ENCODE data around the gene CDY2B. TPM values are rescaled to one million over a fixed set of nuclear protein-coding genes. Genes with fewer than 3 reads are reported as not detected.
"Not testable (repeated sequence)": the region's sequence is repeated elsewhere in the genome, so short reads cannot be mapped to it uniquely, and the experiment has no call there.

The CDY2B gene, protein sequence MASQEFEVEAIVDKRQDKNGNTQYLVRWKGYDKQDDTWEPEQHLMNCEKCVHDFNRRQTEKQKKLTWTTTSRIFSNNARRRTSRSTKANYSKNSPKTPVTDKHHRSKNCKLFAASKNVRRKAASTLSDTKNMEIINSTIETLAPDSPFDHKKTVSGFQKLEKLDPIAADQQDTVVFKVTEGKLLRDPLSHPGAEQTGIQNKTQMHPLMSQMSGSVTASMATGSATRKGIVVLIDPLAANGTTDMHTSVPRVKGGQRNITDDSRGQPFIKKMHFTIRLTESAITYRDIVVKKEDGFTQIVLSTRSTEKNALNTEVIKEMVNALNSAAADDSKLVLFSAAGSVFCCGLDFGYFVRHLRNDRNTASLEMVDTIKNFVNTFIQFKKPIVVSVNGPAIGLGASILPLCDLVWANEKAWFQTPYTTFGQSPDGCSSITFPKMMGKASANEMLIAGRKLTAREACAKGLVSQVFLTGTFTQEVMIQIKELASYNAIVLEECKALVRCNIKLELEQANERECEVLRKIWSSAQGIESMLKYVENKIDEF
- not detected for polyA plus RNA-seq

DNA sequence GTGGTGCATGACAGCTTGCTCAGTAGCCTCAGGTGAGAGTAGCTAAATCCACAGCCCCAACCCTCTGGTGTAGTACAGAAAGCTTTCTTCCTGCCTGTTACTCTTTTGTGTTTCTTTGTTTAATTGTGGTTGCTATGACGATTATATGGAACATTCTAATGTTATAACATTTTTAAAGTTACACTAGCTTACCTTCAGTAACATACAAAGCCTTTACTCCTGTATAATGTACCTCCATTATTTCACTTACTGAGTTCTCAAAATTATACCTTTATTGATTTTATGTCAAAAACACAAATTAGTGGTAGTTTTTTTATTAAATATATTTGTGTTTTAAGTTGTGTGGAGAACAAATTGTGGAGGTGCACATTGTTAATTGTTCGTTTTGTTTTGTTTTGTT lies at the start of gene CDY2B:
Gene CDY2B, minus strand, starts transcription at position 101 of the 400 bp plus-strand sequence. CDS start 328 bp downstream, outside the sequence.
- not testable (repeated sequence) for H3K4me1 Mint-ChIP-seq, H3K27me3 Mint-ChIP-seq, H3K4me3 Mint-ChIP-seq, H3K36me3 Mint-ChIP-seq, H3K9me3 Mint-ChIP-seq, H3K27ac Mint-ChIP-seq

DNA sequence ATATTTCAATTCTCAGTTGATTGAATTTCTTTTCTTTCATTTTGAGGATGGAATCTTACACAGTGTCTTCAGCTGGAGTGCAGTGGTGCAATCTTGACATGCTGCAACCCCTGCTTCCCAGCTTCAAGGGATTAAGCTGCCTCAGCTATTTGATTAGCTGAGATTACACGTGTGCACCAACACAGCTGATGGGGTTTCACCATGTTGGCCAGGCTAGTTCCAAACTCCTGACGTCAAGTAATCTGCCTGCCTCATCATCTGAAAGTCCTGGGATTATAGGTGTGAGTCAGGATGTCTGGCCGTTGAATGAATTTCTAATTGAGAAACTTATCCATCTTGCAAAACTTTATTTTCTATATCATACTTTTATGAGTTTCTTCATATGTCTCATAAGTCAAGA lies 28.0 kb upstream of the CDY2B start:
- not testable (repeated sequence) for H3K36me3 Mint-ChIP-seq, H3K4me1 Mint-ChIP-seq, H3K9me3 Mint-ChIP-seq, H3K27ac Mint-ChIP-seq, H3K27me3 Mint-ChIP-seq, H3K4me3 Mint-ChIP-seq

DNA sequence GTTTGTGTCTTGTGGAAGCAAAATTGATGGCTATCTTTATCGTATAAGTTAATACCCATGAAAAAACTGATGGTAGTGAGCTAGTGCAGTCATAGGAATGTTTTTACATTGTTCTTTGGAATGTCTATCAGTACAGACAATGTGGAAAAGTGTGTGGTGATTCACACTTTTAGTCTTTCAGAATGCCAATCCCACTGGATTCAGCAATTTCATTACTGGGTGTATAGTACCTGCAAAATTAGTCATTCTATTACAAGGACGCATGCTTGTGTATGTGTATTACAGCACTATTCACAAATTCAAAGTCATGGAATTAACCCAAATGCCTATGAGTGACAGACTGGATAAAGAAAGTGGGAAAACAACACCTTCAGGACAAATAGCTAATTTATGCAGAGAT lies 27.3 kb upstream of the CDY2B start:
- H3K36me3 Mint-ChIP-seq, H3K4me3 Mint-ChIP-seq, H3K27me3 Mint-ChIP-seq: not testable (repeated sequence)

DNA sequence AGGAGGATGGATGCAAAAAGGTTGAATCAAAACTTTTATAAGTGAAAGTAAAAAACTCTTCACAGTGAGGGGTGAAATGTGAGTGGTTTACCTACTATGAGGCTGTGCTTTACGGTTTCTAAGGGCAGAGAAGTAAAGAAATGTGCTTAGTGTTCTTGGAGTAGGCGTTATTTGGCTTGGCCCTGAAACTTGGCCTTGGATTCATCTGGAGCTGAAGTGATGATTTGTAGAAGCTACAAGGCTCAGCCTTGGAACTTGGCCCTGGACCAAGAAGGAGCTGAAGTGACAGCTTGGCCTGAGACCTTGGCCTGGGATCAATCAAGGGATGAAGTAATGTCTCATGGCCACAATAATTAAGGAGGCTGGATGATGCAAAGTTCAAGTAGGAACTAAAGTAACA lies 1.7 kb upstream of the CDY2B start:
- not testable (repeated sequence) for H3K9me3 Mint-ChIP-seq, H3K4me1 Mint-ChIP-seq, H3K27ac Mint-ChIP-seq, H3K4me3 Mint-ChIP-seq, H3K27me3 Mint-ChIP-seq, H3K36me3 Mint-ChIP-seq

More for the DNA sequence above, 27.3 kb upstream of the CDY2B start:
- not testable (repeated sequence) for H3K27ac Mint-ChIP-seq, H3K9me3 Mint-ChIP-seq, H3K4me1 Mint-ChIP-seq

DNA sequence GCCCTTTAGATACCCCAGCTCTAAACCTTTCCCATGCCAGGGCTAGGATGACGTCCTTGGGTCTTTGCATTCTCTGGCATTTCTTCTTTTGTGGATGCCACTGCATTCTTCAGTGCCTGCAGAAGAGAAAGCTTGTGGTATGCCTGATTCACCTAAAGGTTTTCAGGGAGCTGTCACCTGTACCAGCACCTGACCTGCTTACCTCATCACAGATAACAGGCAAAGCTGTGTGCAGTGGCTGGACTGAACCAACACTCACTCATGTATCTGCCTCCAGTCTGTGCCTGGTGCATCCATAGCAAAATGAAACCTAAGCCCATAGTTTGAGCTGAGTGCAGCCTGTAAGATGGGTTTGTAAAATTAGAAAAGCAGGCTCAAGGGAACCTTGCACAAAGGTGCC lies 3.3 kb downstream of the CDY2B start:
- not testable (repeated sequence) for H3K9me3 Mint-ChIP-seq, H3K36me3 Mint-ChIP-seq, H3K4me3 Mint-ChIP-seq, H3K27ac Mint-ChIP-seq, H3K27me3 Mint-ChIP-seq, H3K4me1 Mint-ChIP-seq

DNA sequence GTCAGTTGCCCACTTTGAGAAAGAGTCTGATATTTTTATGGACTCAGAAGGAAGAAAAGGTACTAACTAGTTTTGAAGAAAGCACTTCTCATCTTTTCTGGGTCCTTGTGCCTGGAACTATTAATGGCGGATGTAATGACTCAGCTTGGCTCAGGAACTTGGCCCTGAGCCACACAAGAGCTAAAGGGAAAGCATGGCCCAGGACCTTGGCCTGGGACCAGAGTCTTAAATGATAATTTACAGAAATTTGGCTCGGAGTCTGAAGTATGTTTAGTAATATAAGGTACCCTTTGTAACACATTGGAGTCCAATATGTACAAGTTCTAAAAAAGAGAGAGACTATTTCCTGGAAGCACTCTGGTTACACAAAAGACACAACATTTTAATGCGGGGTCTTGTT lies 4.6 kb downstream of the CDY2B start:
- not testable (repeated sequence) for H3K4me1 Mint-ChIP-seq

DNA sequence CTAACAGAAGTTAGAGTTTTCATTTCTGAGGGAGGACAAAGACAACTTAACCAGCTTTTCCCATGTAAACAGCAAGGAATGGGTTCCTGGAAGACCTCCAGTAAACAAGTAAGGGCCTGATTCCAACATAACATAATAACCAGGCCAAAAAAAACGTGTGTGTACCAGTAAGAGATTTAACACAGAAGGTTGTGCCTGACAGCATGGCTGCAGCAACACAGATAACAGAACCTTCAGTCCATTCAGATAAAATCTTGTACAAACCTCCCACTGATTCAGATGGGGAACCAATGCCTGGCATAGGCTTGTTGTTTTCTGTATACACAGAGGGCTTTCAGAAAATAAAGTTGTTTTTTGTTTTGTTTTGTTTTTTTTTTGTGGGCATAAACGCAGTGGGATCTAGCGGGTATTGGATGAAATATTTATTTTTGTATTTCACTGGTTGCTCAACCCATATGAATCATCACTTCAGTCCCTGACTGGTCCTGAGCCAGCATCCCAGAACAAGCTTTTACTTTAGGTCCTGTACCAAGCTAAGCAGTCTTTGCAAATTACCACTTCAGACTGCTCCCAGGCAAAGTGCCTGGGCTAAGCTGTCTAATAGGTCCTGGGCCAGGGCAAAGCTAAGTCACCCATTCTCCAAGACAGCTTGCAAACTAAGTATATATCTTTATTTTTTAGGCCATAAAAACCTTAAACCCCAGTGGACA lies 8.7 kb downstream of the CDY2B start:
- not testable (repeated sequence) for H3K4me1 Mint-ChIP-seq, H3K27ac Mint-ChIP-seq, H3K36me3 Mint-ChIP-seq, H3K4me3 Mint-ChIP-seq, H3K9me3 Mint-ChIP-seq, H3K27me3 Mint-ChIP-seq

More for the DNA sequence above, 4.6 kb downstream of the CDY2B start:
- not testable (repeated sequence) for H3K27ac Mint-ChIP-seq, H3K9me3 Mint-ChIP-seq, H3K36me3 Mint-ChIP-seq, H3K4me3 Mint-ChIP-seq, H3K27me3 Mint-ChIP-seq

DNA sequence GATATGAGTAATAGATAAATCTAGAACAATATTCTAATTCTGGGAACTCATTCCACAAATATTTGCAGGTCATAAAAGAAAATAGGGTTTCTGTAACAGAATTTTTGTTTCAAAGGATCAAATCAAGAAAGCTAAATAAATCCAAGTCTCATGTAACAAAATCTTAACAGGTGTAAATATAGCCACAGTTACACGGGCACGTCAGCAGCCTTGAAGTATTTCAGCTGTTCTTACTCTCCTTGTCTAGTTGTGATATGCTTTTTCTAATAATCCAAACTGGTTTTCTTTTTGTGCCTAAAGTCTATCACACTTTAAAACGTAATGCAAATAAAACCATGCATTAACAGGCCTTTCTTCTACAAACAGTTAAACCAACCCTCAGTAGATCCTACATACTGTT lies 9.3 kb downstream of the CDY2B start:
- H3K4me1 Mint-ChIP-seq, H3K9me3 Mint-ChIP-seq, H3K36me3 Mint-ChIP-seq, H3K27me3 Mint-ChIP-seq, H3K4me3 Mint-ChIP-seq, H3K27ac Mint-ChIP-seq: not testable (repeated sequence)

DNA sequence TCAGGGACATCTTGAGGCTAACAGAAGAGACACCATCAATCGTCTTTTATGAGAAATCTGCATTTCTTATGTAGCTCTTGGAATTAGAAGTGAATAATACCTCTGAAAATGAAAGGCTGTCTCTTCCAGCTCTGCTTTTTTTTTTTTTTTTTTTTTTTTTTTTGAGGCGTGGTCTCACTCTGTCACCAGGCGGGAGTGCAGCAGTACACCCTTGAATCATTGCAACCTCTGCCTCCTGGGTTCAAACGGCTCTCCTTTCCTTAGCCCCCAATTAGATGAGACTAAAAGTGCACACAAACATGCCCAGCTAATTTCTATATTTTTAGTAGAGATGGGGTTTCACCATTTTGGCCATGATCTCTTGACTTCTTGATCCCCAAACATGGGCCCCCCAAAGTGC lies 12.2 kb downstream of the CDY2B start:
- not testable (repeated sequence) for H3K27ac Mint-ChIP-seq, H3K4me3 Mint-ChIP-seq, H3K4me1 Mint-ChIP-seq, H3K36me3 Mint-ChIP-seq, H3K27me3 Mint-ChIP-seq, H3K9me3 Mint-ChIP-seq

DNA sequence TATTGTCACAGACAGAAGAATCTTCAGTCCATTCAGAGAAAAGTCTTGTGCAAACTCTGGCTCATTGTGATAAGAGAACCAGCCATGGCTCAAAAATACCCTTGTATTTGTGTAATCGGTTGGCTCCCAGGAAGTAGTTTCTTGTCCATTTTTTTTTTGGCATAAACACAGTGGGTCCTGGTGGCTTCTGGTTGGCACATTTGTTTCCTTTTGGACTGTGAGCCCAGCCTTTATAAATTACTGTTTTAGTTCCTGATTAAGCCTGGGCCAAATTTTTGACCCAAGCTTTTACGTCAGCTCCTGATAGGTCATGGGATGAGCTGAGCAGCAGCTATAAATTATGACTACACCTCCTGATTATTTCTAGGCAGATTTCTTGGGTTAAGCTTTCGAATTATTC lies 19.4 kb downstream of the CDY2B start:
- H3K27ac Mint-ChIP-seq, H3K9me3 Mint-ChIP-seq, H3K27me3 Mint-ChIP-seq, H3K4me1 Mint-ChIP-seq, H3K36me3 Mint-ChIP-seq, H3K4me3 Mint-ChIP-seq: not testable (repeated sequence)

DNA sequence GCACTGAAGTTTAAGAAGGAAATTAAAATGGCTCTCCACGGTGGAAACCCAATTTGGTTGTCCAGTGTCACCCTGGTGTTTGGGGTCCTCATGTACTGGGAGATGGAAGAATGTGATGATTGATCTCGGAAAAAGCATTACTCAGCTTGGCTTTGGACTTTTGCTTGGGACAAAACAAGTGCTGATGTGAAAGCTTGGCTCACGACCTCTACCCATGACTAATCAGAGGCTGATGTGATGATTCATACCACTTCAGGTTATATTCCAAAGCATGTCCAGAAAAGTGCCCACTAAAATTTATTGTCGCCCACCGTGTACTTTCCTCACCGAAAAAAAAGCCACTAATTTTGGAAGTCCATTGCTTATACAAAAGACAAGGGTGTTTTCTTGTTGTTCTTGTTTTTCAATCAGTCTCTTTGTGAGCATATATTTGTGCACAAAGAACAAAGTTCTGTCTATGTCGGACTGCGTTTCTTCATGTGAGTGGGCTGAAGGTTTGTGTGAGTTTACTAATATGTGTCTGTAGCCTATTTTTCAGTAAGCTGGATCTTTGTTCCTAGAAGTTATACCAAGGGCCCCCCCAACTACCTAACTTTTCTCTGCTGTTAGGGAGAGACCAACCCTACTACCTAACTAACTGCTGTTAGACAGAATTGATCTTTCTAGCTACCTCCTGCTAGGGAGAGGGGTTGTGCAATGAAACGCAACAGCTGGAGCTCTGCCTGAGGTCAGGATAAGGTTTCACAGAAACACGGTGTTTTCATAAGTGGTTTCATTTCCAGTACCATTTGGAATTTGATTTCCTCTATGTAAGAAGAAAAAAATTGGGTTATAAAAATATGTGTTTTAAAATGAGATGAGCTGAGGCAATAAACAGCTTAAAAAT lies 22.8 kb downstream of the CDY2B start:
- not testable (repeated sequence) for H3K36me3 Mint-ChIP-seq, H3K4me1 Mint-ChIP-seq, H3K27me3 Mint-ChIP-seq, H3K4me3 Mint-ChIP-seq, H3K27ac Mint-ChIP-seq, H3K9me3 Mint-ChIP-seq

DNA sequence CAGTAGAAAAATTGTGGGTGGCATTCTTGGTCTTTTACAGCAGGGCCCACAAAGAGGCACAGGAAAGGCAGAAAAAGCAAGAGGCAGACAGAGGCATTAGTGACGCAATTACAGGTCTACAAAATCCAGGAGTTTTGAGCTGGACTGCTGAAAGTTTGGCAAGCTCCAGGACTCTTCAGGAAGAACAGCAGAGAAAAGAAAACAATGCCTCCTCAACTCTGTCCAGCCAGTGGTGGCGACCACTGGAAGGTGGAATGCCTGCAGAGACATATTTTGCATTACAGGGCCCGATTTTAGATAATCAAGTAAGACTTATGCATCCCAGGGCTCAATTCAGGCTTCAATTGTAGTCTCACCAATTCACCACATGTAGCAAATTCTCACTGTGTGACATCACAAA lies 23.5 kb downstream of the CDY2B start:
- not testable (repeated sequence) for H3K9me3 Mint-ChIP-seq

DNA sequence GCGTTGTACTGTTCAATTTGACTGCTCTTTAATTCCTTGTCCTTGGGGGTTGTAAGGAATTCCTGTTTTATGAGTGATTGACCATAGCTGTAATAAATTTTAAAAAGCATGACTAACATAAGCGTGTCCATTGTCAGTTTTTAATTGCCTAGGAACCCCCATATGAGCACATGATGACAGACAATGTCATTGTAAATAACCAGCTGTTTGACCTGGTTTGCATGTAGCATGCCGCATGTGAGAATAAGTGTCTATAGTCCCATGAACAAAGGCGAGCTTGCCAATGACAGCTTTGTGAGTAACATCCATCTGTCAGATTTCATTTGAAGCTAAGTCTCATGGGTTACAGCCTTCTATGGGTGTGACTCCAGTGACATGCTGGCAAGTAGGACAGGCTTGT lies 30.9 kb downstream of the CDY2B start:
- H3K4me1 Mint-ChIP-seq, H3K9me3 Mint-ChIP-seq, H3K36me3 Mint-ChIP-seq, H3K27me3 Mint-ChIP-seq, H3K4me3 Mint-ChIP-seq, H3K27ac Mint-ChIP-seq: not testable (repeated sequence)

More for the DNA sequence above, 23.5 kb downstream of the CDY2B start:
- not testable (repeated sequence) for H3K36me3 Mint-ChIP-seq, H3K27ac Mint-ChIP-seq, H3K4me3 Mint-ChIP-seq, H3K27me3 Mint-ChIP-seq, H3K4me1 Mint-ChIP-seq

DNA sequence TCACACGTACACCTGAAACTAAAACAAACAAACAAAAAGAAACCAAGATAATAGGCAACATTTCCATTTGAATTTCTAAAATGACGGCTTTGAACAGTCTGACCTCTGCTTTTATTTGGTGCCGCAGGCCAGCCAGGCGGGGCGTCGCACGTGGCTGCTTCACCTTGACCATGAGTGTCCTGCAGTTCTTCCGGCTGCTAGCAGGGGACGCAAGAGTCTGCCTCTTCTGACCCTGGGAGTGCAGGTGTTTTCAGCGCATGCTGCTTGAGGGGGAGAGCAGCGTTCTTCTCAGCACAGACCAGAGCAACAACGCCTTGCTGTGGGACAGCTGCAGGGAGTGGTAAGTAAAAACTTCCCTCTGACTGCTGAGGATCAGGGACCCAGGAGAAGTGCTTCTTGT lies 47.9 kb downstream of the CDY2B start:
- H3K27me3 Mint-ChIP-seq, H3K9me3 Mint-ChIP-seq, H3K27ac Mint-ChIP-seq, H3K4me3 Mint-ChIP-seq, H3K4me1 Mint-ChIP-seq, H3K36me3 Mint-ChIP-seq: not testable (repeated sequence)

Data from IgD-negative memory B cell (primary cell).